Upper lobe of right lung (tissue), 1 donor: ENCODE data around the gene FASN. TPM values are rescaled to one million over a fixed set of nuclear protein-coding genes. Genes with fewer than 3 reads are reported as not detected.

ENCODE experiments used
- ATAC-seq: fragments of 200-7000 bp; cut with Tn5 transposase; one replicate; pipeline ENCODE4 v1.9.1; 2020; ENCODE audit warnings: mild to moderate bottlenecking, moderate library complexity
- DNase-seq: peaks from one replicate; pipeline ENCODE4 v3.0.0-alpha.2; 2020
- H3K27ac ChIP-seq: fragments of 200-600 bp; one replicate; pipeline ENCODE4 v1.8.0; 2022
- H3K27me3 ChIP-seq: fragments of 200-600 bp; one replicate; pipeline ENCODE4 v1.8.0; 2022; ENCODE audit warnings: mild to moderate bottlenecking
- H3K36me3 ChIP-seq: fragments of 200-600 bp; one replicate; pipeline ENCODE4 v1.8.0; 2022
- H3K4me1 ChIP-seq: fragments of 200-600 bp; one replicate; pipeline ENCODE4 v1.8.0; 2022
- H3K4me3 ChIP-seq: fragments of 200-600 bp; one replicate; pipeline ENCODE4 v1.8.0; 2022; ENCODE audit warnings: mild to moderate bottlenecking
- H3K9me3 ChIP-seq: fragments of 200-600 bp; one replicate; pipeline ENCODE4 v1.8.0; 2022
- intact Hi-C: fragments of 100-400 bp; cut with DNase I; formaldehyde crosslinking; loops from one replicate; pipeline ENCODE4 v1.11.0; 2022
- total RNA-seq: library from RNA; stranded (reverse); fragmentation: NEBNext Ultra II Directional; extraction: Animal tissue kit (Norgen Biotek cat#: 25700); gene quantifications from one replicate; pipeline ENCODE4 v1.2.1, GENCODE V29; 2021
- TF ChIP-seq, protein P1 (sequence below): fragments of 200-600 bp; IDR thresholded peaks from one replicate; pipeline ENCODE4 v1.8.0; 2022; ENCODE audit warnings: antibody characterized with exemption
- donor health status: DM: no; HTN: yes; CAD: no; lungs with severe emphysema.

The FASN gene
- total RNA-seq, 1 donor from 2014 or later, result 432 TPM

GRCh38 chr17:82112181-82112913, 14.3 kb upstream of the FASN start:
- DNase-seq, result peak; percentile 71
- TF ChIP-seq, protein P1, sequence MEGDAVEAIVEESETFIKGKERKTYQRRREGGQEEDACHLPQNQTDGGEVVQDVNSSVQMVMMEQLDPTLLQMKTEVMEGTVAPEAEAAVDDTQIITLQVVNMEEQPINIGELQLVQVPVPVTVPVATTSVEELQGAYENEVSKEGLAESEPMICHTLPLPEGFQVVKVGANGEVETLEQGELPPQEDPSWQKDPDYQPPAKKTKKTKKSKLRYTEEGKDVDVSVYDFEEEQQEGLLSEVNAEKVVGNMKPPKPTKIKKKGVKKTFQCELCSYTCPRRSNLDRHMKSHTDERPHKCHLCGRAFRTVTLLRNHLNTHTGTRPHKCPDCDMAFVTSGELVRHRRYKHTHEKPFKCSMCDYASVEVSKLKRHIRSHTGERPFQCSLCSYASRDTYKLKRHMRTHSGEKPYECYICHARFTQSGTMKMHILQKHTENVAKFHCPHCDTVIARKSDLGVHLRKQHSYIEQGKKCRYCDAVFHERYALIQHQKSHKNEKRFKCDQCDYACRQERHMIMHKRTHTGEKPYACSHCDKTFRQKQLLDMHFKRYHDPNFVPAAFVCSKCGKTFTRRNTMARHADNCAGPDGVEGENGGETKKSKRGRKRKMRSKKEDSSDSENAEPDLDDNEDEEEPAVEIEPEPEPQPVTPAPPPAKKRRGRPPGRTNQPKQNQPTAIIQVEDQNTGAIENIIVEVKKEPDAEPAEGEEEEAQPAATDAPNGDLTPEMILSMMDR, result no peak
- peak; percentile 40 for ATAC-seq
- H3K27me3 ChIP-seq, result no peaks in the 10 kb centered on the region
- H3K27ac ChIP-seq, result peak overlapping the region; percentile 71
- peaks cover 14% of the 10 kb centered on the region for H3K4me1 ChIP-seq
- H3K36me3 ChIP-seq, result no peaks in the 10 kb centered on the region
- no peaks in the 10 kb centered on the region for H3K9me3 ChIP-seq
- peak overlapping the region; percentile 27 for H3K4me3 ChIP-seq
- intact Hi-C loops, result no loop called here

DNA sequence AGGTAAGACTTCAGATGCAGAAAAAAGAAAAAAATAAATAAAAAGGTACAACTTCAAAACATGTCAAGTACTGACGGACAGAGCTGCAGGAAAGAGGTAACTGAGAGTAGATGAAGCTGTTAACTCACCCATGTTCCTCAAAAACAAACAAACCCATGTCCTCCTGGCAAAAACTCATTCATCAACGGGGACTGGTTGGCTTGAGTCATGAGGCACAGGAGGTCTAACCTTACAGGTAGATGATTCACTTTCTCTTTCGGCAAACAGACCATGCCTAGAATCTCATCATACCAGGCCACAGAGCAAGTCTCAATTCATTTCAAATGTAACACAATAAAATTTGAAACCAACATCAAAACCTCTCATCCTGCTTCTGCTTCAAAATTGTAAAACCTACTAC, 12.3 kb upstream of the FASN start:
- ATAC-seq (peak; percentile 5), DNase-seq (no peak)
- H3K9me3 ChIP-seq, result no peaks in the 10 kb centered on the region
- H3K36me3 ChIP-seq, result no peaks in the 10 kb centered on the region
- TF ChIP-seq, protein P1, result no peak
- no peak overlapping the region for H3K27ac ChIP-seq
- no peaks in the 10 kb centered on the region for H3K27me3 ChIP-seq
- no peak overlapping the region for H3K4me3 ChIP-seq
- peaks cover 35% of the 10 kb centered on the region for H3K4me1 ChIP-seq
- intact Hi-C loops, result no loop called here

GRCh38 chr17:82108961-82109475, 11.0 kb upstream of the FASN start:
- no peaks in the 10 kb centered on the region for H3K9me3 ChIP-seq
- no peaks in the 10 kb centered on the region for H3K27me3 ChIP-seq
- no peak overlapping the region for H3K4me3 ChIP-seq
- DNase-seq (no peak), ATAC-seq (no peak)
- H3K4me1 ChIP-seq, result peaks cover 38% of the 10 kb centered on the region
- no peaks in the 10 kb centered on the region for H3K36me3 ChIP-seq
- intact Hi-C loops, result no loop called here
- TF ChIP-seq, protein P1, result no peak
- H3K27ac ChIP-seq, result no peak overlapping the region

DNA sequence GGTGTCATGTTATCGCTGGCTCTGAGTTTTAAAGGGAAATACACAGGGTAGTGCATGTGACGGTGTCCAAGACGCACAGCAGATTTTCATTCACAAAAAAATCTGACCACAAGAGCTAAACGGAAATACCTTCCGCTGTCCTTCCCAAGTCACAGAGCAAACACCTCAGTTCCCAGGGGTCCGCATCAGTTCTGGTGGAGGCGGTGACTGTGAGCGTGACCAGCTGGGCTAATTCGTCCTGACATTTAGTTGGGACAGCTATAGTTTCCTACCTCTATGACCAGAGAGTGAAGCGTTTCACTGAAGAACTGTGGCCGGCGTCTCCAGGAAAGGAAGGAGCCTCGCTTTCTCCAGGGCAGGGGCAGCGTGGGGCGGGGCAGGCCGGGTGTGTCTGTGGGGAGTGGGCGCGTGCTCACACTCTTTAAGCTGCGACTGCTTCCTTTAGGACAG, 10.5 kb upstream of the FASN start:
- DNase-seq (no peak), ATAC-seq (no peak)
- H3K27me3 ChIP-seq, result no peaks in the 10 kb centered on the region
- H3K4me3 ChIP-seq, result no peak overlapping the region
- intact Hi-C loops, result no loop called here
- TF ChIP-seq, protein P1, result no peak
- H3K4me1 ChIP-seq, result peaks cover 41% of the 10 kb centered on the region
- no peaks in the 10 kb centered on the region for H3K36me3 ChIP-seq
- H3K27ac ChIP-seq, result peak overlapping the region; percentile 90
- no peaks in the 10 kb centered on the region for H3K9me3 ChIP-seq

- no peaks in the 10 kb centered on the region for H3K36me3 ChIP-seq
- no peaks in the 10 kb centered on the region for H3K9me3 ChIP-seq
- ATAC-seq, result no peak
- intact Hi-C loops, result no loop called here
- no peak for DNase-seq
- no peaks in the 10 kb centered on the region for H3K27me3 ChIP-seq
- H3K4me1 ChIP-seq, result peaks cover 44% of the 10 kb centered on the region
- no peak overlapping the region for H3K4me3 ChIP-seq
- H3K27ac ChIP-seq, result peak overlapping the region; percentile 90
- TF ChIP-seq, protein P1, result no peak
Measured at GRCh38 chr17:82108038-82108437, 10.0 kb upstream of the FASN start.
